Gastrocnemius medialis (tissue), 4 donors: ENCODE results near the gene CFH. TPM values are rescaled to one million over a fixed set of nuclear protein-coding genes. Genes with fewer than 3 reads are reported as not detected.

Source experiments
- ATAC-seq, 2 donors: fragments of 150-250 bp; one replicate each; pipeline ENCODE4 v1.9.1; 2016
- DNase-seq, 2 donors: peaks; one replicate each; pipeline ENCODE4 v3.0.0-alpha.2; 2019
- H3K27ac ChIP-seq, 4 donors: fragments of 200-600 bp; sonication (generic); 1 replicate in 1 of 4; 2 replicates in 3 of 4; pipeline ENCODE4 v1.5.1; 2016 to 2018; ENCODE audit warnings: mild to moderate bottlenecking in 2 of 4, moderate library complexity in 1 of 4
- H3K27me3 ChIP-seq, 3 donors: fragments of 200-600 bp; sonication (generic) in 2 of 3; 1 replicate in 1 of 3; 2 replicates in 2 of 3; pipeline versions ENCODE4 v1.5.1 to v1.6.0; 2016 to 2019; ENCODE audit warnings: mild to moderate bottlenecking in 1 of 3, moderate library complexity in 1 of 3
- H3K36me3 ChIP-seq, 2 donors: fragments of 200-600 bp; sonication (generic) in 1 of 2; one replicate each; pipeline ENCODE4 v1.5.1; 2017 to 2018
- H3K4me1 ChIP-seq, 2 donors: fragments of 200-600 bp; sonication (generic) in 1 of 2; one replicate each; pipeline ENCODE4 v1.5.1; 2016 to 2017; ENCODE audit warnings: mild to moderate bottlenecking in 2 of 2
- H3K4me3 ChIP-seq, 4 donors: fragments of 200-600 bp; sonication (generic) in 3 of 4; 1 replicate in 1 of 4; 2 replicates in 3 of 4; pipeline ENCODE4 v1.5.1; 2016 to 2019; ENCODE audit warnings: mild to moderate bottlenecking in 2 of 4
- H3K9me3 ChIP-seq, 3 donors: fragments of 200-600 bp; sonication (generic) in 2 of 3; 1 replicate in 1 of 3; 2 replicates in 2 of 3; pipeline ENCODE4 v1.5.1; 2016 to 2019
- POLR2A ChIP-seq, 2 donors: fragments of 450-650 bp; IDR thresholded peaks; one replicate each; pipeline ENCODE4 v1.6.1; 2017; ENCODE audit warnings: antibody characterized with exemption in 2 of 2, mild to moderate bottlenecking in 2 of 2, moderate library complexity in 2 of 2
- in situ Hi-C, 4 donors: fragments of 200-750 bp; cut with MboI; loops; one replicate each; pipeline versions ENCODE4 v1.15.0 to v1.8.0; 2017; ENCODE audit warnings: low sequenced_read_pairs in 4 of 4
- intact Hi-C: fragments of 100-400 bp; cut with DNase I; formaldehyde crosslinking; loops from one replicate; pipeline ENCODE4 v1.15.1; 2023; ENCODE audit warnings: low total_unique reads
- total RNA-seq, 4 donors: library from RNA; depleted of rRNA; stranded (reverse); fragments of >200 nt; gene quantifications; one replicate each; pipeline versions ENCODE4 v1.1.0 to v1.2.3, GENCODE V29; 2016
- TF ChIP-seq, protein P1 (sequence below), 5 experiments: fragments of 450-650 bp in 3 of 5; fragments of 200-600 bp in 2 of 5; sonication (generic) in 2 of 5; IDR thresholded peaks in 4 of 5; conservative IDR thresholded peaks in 1 of 5; 1 replicate in 4 of 5; 2 replicates in 1 of 5; pipeline ENCODE4 v1.5.1; 2016 to 2019; ENCODE audit warnings: antibody characterized with exemption in 5 of 5, mild to moderate bottlenecking in 3 of 5, moderate library complexity in 3 of 5

Gene CFH
- total RNA-seq, 4 donors from 2014 or later = 12.2 to 35.1 (median 24.3) TPM

DNA sequence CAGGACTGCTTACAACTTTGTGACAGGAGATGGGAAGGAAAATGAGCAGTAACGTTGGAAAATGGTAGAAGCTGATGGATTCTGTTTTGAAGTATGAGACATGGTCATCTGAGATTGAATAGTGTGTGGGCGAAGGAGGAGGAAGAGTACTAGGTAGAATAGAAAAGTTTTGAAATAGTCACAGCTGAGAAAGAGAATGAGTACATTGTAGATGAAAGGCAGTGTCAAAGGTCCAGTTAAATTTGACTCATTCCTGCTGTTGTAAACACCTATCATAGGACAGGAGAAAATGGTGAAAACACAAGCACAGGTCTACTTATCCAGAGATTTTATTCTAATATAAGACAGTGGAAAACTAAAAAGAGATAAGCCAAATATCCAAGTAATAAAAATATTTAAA, 66.0 kb downstream of the CFH start:
- H3K4me3 ChIP-seq = no peak overlapping the region
- no peaks in the 10 kb centered on the region for H3K9me3 ChIP-seq
- H3K27me3 ChIP-seq = no peaks in the 10 kb centered on the region
- ATAC-seq (no peak), DNase-seq (no peak)
- no peaks in the 10 kb centered on the region for H3K4me1 ChIP-seq
- TF ChIP-seq, protein P1, sequence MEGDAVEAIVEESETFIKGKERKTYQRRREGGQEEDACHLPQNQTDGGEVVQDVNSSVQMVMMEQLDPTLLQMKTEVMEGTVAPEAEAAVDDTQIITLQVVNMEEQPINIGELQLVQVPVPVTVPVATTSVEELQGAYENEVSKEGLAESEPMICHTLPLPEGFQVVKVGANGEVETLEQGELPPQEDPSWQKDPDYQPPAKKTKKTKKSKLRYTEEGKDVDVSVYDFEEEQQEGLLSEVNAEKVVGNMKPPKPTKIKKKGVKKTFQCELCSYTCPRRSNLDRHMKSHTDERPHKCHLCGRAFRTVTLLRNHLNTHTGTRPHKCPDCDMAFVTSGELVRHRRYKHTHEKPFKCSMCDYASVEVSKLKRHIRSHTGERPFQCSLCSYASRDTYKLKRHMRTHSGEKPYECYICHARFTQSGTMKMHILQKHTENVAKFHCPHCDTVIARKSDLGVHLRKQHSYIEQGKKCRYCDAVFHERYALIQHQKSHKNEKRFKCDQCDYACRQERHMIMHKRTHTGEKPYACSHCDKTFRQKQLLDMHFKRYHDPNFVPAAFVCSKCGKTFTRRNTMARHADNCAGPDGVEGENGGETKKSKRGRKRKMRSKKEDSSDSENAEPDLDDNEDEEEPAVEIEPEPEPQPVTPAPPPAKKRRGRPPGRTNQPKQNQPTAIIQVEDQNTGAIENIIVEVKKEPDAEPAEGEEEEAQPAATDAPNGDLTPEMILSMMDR (IDR thresholded peaks at IDR 0.05 in 4 of 5, conservative IDR thresholded peaks at IDR 0.05 in 1 of 5) = no peak
- no peak for TF ChIP-seq POLR2A (IDR thresholded peaks at IDR 0.05)
- in situ Hi-C loops (no loop called here), intact Hi-C loops (no loop called here)
- H3K36me3 ChIP-seq = no peaks in the 10 kb centered on the region
- no peak overlapping the region for H3K27ac ChIP-seq

DNA sequence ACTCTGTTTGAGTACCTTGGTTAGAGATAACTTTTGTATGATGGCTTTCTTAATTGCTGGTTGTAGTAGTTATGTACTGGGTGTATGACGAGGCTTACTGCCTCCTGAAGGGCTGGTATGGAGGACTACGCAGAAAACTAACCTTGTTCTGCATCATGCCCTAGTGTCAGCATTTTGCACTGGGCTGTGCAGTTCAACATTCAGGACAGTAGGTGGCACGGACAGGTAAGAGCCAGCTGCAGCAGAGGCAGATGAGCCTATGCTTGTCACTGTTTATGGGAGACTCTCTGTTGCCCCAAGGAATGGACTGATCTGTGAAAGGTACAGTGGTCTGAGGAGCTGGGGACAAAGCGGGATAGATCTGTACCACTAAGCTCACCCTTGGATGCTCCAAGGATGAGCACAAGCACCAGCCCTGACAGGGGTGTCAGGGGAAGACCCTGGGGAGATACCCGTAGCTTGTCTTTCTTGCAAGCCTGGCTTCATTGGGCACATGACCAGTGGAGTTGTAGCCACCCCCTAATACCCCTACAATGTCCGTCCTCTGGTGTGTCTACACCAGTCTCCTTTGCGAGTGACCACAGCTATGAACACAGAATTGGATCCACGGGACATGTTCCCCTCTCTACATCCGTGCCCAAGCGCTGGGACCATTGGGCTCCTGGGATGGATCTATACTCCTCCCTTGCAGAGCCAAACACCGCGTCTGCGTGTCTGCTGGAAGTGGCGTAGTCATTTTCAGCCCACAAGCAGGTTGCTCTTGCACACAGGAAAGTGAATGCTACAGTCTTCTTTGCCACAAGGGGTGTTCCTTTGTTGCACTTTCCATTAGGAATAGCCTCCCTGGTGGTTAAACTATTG, 71.7 kb downstream of the CFH start:
- Histone ChIP-seq H3K27ac (no peak overlapping the region), H3K9me3 (no peaks in the 10 kb centered on the region), H3K4me3 (no peak overlapping the region), H3K27me3 (no peaks in the 10 kb centered on the region), H3K36me3 (no peaks in the 10 kb centered on the region), H3K4me1 (no peaks in the 10 kb centered on the region)
- no peak for TF ChIP-seq POLR2A (IDR thresholded peaks at IDR 0.05)
- TF ChIP-seq, protein P1 (IDR thresholded peaks at IDR 0.05 in 4 of 5, conservative IDR thresholded peaks at IDR 0.05 in 1 of 5) = peak in 1 of 5 experiments; percentile 8
- DNase-seq (no peak), ATAC-seq (no peak)
- in situ Hi-C loops (no loop called here), intact Hi-C loops (no loop called here)

DNA sequence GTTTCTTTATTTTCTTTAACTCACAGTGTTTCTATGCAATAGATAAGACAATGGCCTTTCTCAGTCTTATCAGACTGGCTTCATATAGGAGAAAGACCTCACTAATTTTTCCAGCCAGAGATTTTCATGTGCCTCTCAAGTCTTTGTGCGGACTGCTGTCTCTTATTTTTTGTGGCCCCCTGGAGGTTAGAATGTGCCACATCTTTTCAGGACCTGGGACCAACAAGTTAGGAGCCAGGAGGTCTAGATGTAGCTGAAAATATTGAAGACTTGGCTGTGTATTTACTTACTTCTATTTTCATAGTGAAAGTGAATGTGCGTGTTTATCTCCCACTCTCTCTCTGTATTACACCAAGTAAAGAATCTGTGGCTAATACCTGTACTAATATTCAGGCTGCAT, 80.7 kb downstream of the CFH start:
- H3K27ac ChIP-seq = no peak overlapping the region
- no peak for ATAC-seq
- no peak overlapping the region for H3K4me3 ChIP-seq
- no peaks in the 10 kb centered on the region for H3K4me1 ChIP-seq
- DNase-seq = no peak
- no peaks in the 10 kb centered on the region for H3K36me3 ChIP-seq
- no peak for TF ChIP-seq POLR2A (IDR thresholded peaks at IDR 0.05)
- TF ChIP-seq, protein P1 (IDR thresholded peaks at IDR 0.05 in 4 of 5, conservative IDR thresholded peaks at IDR 0.05 in 1 of 5) = no peak
- no peaks in the 10 kb centered on the region for H3K9me3 ChIP-seq
- intact Hi-C loops = no loop called here
- in situ Hi-C loops = no loop called here
- H3K27me3 ChIP-seq = no peaks in the 10 kb centered on the region

DNA sequence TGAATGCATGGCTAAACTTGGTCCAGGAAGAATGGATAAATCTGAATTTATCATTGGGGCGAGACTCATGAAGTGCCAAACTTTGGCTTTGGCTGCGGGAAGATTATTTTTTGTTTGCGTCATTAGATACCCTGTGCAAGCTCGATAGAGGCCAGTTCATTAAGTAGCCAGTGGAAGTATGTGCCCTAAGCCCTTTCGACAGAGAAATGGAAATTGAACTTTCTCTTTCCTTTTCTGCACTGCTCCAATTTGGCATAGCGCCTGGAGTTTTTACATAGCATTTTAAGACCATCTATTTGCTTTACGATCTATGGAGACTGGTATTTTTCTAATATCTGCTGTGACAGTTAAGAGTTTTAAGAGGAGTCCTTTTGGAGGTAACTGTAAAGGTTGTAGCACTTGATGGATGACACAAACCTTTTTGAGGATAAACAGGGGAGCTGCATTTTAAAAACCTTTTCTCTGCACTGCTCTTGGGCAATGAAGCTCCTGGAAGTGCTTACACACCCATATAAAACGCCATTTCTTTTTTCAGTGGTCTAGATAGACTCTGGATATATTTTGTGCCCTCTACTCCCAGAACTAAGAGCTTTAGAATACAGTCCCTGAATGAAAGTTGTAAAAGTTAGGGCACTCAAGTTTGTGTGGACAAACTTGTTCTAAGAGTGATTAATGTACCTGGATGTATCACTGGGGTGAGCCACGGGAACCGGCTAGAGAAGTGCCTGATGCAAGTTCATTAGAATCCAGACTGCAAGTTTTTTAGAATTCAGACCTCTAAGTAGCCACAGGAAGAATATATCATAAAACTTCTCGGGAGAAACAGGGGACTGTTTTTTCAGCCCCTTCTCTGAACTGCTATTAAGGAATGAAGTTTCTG, 81.5 kb downstream of the CFH start:
- H3K4me1 ChIP-seq = no peaks in the 10 kb centered on the region
- no peak for ATAC-seq
- no peak for DNase-seq
- in situ Hi-C loops = no loop called here
- no peaks in the 10 kb centered on the region for H3K9me3 ChIP-seq
- no peaks in the 10 kb centered on the region for H3K27me3 ChIP-seq
- no peaks in the 10 kb centered on the region for H3K36me3 ChIP-seq
- H3K27ac ChIP-seq = no peak overlapping the region
- intact Hi-C loops = no loop called here
- TF ChIP-seq POLR2A (IDR thresholded peaks at IDR 0.05) = no peak
- TF ChIP-seq, protein P1 (IDR thresholded peaks at IDR 0.05 in 4 of 5, conservative IDR thresholded peaks at IDR 0.05 in 1 of 5) = no peak
- no peak overlapping the region for H3K4me3 ChIP-seq
